HG02610 (cell line): ENCODE measurements around the gene LCE3B.

Source experiments
- ATAC-seq: cut with Tn5 transposase; IDR thresholded peaks from one replicate; pipeline ENCODE4 v1.9.1; 2021; ENCODE audit warnings: mild to moderate bottlenecking, moderate library complexity; ENCODE audit not compliant: unreplicated experiment

The LCE3B gene

GRCh38 chr1:152657677-152658076, 44.1 kb downstream of the LCE3B start:
- ATAC-seq = no peak

- no peak for ATAC-seq
These were observed 45.0 kb downstream of the LCE3B start for GRCh38 chr1:152658649-152659048.

- ATAC-seq = no peak
These were observed 49.5 kb downstream of the LCE3B start, which contains the start of gene LCE2D for GRCh38 chr1:152663098-152663497. Gene LCE2D (plus strand): TSS chr1:152663380. CDS start chr1:152664106, 726 bp downstream.
